Left forelimb (tissue), 1 donor: ENCODE data around the gene KDM5C.
"Not testable (repeated sequence)": the region's sequence is repeated elsewhere in the genome, so short reads cannot be mapped to it uniquely, and the experiment has no call there.

Experiments
- DNase-seq: peaks from one replicate; pipeline ENCODE4 v3.0.0-alpha.2; 2018; ENCODE audit warnings: low spot score

KDM5C gene

DNA sequence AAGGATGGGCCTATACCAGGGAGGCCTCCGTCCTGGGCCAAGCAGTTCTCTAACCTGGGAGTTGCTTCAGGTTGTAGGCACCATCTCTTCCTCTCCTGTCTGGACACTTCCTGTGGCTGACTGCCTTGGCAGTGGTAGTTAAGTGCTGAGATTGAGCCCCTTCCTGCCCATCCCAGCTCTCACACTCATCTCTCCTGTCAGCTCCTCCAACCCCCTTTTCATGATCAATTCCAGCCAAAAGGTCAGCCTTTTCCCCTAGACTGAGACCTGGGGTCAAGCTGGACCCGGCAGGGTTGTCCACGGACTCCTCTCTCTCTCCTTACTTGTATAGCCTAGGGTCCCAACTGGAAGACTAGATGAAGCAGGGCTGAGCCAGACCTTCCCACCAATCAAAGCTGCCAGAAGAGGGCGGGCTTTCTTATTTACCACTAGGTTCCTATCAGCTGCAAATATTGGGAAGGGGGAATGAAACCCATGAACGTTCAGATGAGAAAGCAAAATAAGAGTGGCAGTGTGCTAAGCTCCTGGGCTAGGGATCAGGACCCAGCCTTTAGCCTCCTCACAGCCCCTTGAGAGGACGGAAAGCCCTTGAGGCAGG, 34.5 kb downstream of the KDM5C start:
- DNase-seq, result no peak

GRCh38 chrX:53188763-53189162, 36.2 kb downstream of the KDM5C start:
- no peak for DNase-seq

DNA sequence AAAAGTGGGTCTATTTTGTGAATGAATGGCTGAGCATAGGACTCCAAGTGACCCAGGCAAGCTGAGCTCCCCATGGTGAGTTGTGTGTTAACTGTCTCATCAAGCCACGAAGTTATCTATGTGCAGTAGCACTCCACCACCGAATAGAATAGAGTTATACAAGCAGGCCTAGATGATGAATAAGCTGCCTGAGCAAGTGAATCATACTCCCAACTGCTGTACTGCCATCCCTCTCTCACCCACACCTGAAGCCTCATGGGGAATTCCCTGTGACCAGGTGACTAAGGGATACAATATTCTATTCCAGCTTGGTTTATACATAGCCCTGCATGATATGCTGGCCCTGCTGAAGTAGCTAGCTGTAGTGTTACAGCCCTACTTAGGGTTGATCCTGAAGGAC, 38.7 kb downstream of the KDM5C start:
- no peak for DNase-seq

DNA sequence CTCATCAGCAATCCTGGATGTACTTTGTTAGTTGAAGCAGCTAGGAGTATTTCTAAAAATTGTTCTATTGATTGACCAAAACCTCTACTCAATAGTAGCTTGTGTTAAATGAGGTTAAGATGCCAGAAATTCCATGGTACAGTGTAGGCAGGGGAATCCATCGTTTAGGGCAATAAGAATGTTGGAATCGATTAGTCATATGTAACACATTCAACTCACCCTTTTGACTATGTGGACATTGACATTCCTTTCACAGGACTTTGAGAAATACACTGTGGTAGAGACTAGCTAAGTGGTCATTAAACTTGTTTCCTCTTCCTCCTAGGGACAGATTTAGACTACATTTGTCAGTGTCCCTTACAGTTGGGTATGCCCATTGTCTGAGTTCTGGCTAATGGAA, 40.2 kb downstream of the KDM5C start:
- DNase-seq, result no peak

- no peak for DNase-seq
Observed at GRCh38 chrX:53171356-53171755, 53.7 kb downstream of the KDM5C start.

DNA sequence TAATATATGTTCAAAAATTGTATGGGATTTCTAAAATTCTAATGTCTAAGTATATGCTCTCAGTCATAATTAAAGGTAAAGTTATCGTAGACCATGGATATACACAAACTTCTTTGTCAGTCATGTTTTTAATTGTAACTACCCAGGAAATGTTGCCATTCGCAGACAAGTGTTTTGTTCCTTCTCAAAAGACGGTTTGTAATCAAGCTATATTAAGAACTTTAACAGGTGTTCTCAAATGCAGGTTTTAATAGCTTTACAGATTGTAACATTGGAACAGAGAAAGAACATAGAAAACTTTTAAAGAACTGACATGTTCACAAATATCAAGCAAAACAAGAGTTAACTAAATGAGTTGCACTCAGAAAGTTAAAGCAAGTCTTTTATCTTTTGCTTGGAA, 58.9 kb downstream of the KDM5C start:
- DNase-seq, result no peak

- not testable (repeated sequence) for DNase-seq
Observed at GRCh38 chrX:53164566-53164965, 60.4 kb downstream of the KDM5C start.

- no peak for DNase-seq
Observed at GRCh38 chrX:53163436-53163835, 61.6 kb downstream of the KDM5C start.

GRCh38 chrX:53160297-53160983, 64.6 kb downstream of the KDM5C start:
- DNase-seq, result no peak

DNA sequence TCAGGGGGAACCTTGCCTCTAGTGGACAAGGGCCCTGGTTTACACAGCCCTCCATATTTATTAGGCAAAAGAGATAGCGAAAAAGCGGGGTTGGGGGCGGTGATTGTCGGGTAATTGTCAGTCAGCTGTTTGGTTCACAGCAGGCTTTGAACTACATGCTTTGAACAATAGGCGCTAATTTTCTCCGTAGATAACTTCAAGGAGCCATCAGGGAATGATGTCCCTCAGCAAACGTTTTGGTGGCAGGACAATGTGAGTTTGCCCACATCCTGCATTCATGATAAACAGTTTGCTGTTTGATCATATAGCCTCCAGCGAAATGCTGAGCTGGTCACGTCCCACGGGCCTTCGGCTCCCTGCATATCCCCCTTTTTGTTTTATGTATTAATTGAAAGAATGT, 65.8 kb downstream of the KDM5C start:
- DNase-seq, result no peak

GRCh38 chrX:53156207-53156596, 68.8 kb downstream of the KDM5C start:
- no peak for DNase-seq

- no peak for DNase-seq
Observed at GRCh38 chrX:53155512-53156206, 69.3 kb downstream of the KDM5C start.

- DNase-seq, result no peak
Observed at GRCh38 chrX:53153581-53153980, 71.4 kb downstream of the KDM5C start.
